Gastroesophageal sphincter (tissue), 4 donors: Measurements from ENCODE around the gene SOX6. TPM values are rescaled to one million over a fixed set of nuclear protein-coding genes. Genes with fewer than 3 reads are reported as not detected.

Source experiments
- ATAC-seq: fragments of 150-250 bp; one replicate; pipeline ENCODE4 v1.9.1; 2016; ENCODE audit warnings: mild to moderate bottlenecking, moderate library complexity
- H3K27ac ChIP-seq, 4 donors: fragments of 200-600 bp; sonication (generic) in 3 of 4; 1 replicate in 3 of 4; 2 replicates in 1 of 4; pipeline ENCODE4 v1.5.1; 2016 to 2019
- H3K27me3 ChIP-seq: fragments of 200-600 bp; sonication (generic); one replicate; pipeline ENCODE4 v1.5.1; 2019
- H3K36me3 ChIP-seq, 2 donors: fragments of 200-600 bp; sonication (generic); one replicate each; pipeline ENCODE4 v1.5.1; 2019; ENCODE audit warnings: control low read depth in 1 of 2
- H3K4me1 ChIP-seq, 3 donors: fragments of 200-600 bp; sonication (generic); 1 replicate in 2 of 3; 2 replicates in 1 of 3; pipeline ENCODE4 v1.5.1; 2016 to 2019; ENCODE audit warnings: control low read depth in 2 of 3
- H3K4me3 ChIP-seq, 2 donors: fragments of 200-600 bp; sonication (generic); one replicate each; pipeline ENCODE4 v1.5.1; 2019; ENCODE audit warnings: mild to moderate bottlenecking in 1 of 2, moderate library complexity in 1 of 2
- H3K9me3 ChIP-seq, 3 donors: fragments of 200-600 bp; sonication (generic); one replicate each; pipeline ENCODE4 v1.5.1; 2017 to 2019; ENCODE audit warnings: control low read depth in 2 of 3
- CTCF ChIP-seq, 4 experiments: fragments of 200-600 bp in 2 of 4; fragments of 450-650 bp in 2 of 4; sonication (generic) in 1 of 4; IDR thresholded peaks; one replicate each; pipeline ENCODE4 v1.5.1; 2017 to 2019; ENCODE audit warnings: antibody characterized with exemption in 4 of 4, mild to moderate bottlenecking in 2 of 4, moderate library complexity in 2 of 4
- EP300 ChIP-seq: sonication (generic); formaldehyde crosslinking; IDR thresholded peaks from one replicate; pipeline ENCODE4 v1.6.1; 2017; ENCODE audit warnings: antibody characterized with exemption, mild to moderate bottlenecking
- POLR2A ChIP-seq, 2 donors: fragments of 450-650 bp; IDR thresholded peaks; one replicate each; pipeline ENCODE4 v1.6.1; 2017; ENCODE audit warnings: antibody characterized with exemption in 2 of 2, mild to moderate bottlenecking in 2 of 2, moderate library complexity in 1 of 2
- POLR2AphosphoS5 ChIP-seq: sonication (generic); formaldehyde crosslinking; IDR thresholded peaks from one replicate; pipeline ENCODE4 v1.6.1; 2017; ENCODE audit warnings: antibody characterized with exemption
- WGBS, 2 donors: methylation state at CpG; one replicate each; pipeline ENCODE4 v1.1.5; 2018; ENCODE audit warnings: low coverage in 1 of 2; 5-methylcytosine and 5-hydroxymethylcytosine counted together
- total RNA-seq, 4 donors: library from RNA; depleted of rRNA; stranded (reverse); fragments of >200 nt; gene quantifications; one replicate each; pipeline ENCODE4 v1.1.0, GENCODE V29; 2016

The SOX6 gene
- total RNA-seq, 4 donors from 2014 or later: 1.2 to 21.9 (median 6.5) TPM

GRCh38 chr11:16011396-16011795 lies 344.9 kb downstream of the SOX6 start:
- TF ChIP-seq EP300: no peak
- TF ChIP-seq CTCF (IDR thresholded peaks at IDR 0.05): no peak
- no peak for TF ChIP-seq POLR2A (IDR thresholded peaks at IDR 0.05)
- TF ChIP-seq POLR2AphosphoS5: no peak
- H3K4me1 ChIP-seq: no peaks in the 10 kb centered on the region
- no peak for ATAC-seq

GRCh38 chr11:16009021-16009420 lies 347.3 kb downstream of the SOX6 start:
- Histone ChIP-seq H3K9me3 (no peaks in the 10 kb centered on the region), H3K36me3 (no peaks in the 10 kb centered on the region), H3K4me3 (no peak overlapping the region), H3K27me3 (no peaks in the 10 kb centered on the region), H3K4me1 (no peaks in the 10 kb centered on the region), H3K27ac (no peak overlapping the region)
- 100% methylated on average over 1 of the region's 1 CpG for WGBS, 2 donors
- ATAC-seq: no peak
- TF ChIP-seq POLR2A (IDR thresholded peaks at IDR 0.05) (no peak), POLR2AphosphoS5 (no peak), EP300 (no peak), CTCF (IDR thresholded peaks at IDR 0.05) (no peak)

More at GRCh38 chr11:16011396-16011795, 344.9 kb downstream of the SOX6 start:
- Histone ChIP-seq H3K4me3 (no peak overlapping the region), H3K27me3 (no peaks in the 10 kb centered on the region), H3K27ac (no peak overlapping the region), H3K9me3 (no peaks in the 10 kb centered on the region), H3K36me3 (no peaks in the 10 kb centered on the region)

- no peak overlapping the region for H3K27ac ChIP-seq
- TF ChIP-seq POLR2AphosphoS5 (no peak), EP300 (no peak), POLR2A (IDR thresholded peaks at IDR 0.05) (no peak), CTCF (IDR thresholded peaks at IDR 0.05) (no peak)
- no peaks in the 10 kb centered on the region for H3K27me3 ChIP-seq
- no peak overlapping the region for H3K4me3 ChIP-seq
- no peak for ATAC-seq
- peaks cover 0 to under 1% (median 0%) of the 10 kb centered on the region in 3 donors for H3K4me1 ChIP-seq
- H3K9me3 ChIP-seq: no peaks in the 10 kb centered on the region
- WGBS, 2 donors: 77 to 93% methylated on average over 3 of the region's 3 CpGs
- H3K36me3 ChIP-seq: no peaks in the 10 kb centered on the region
Observed at GRCh38 chr11:16007514-16007913, 348.8 kb downstream of the SOX6 start.

- no peaks in the 10 kb centered on the region for H3K9me3 ChIP-seq
- no peak for ATAC-seq
- H3K4me3 ChIP-seq: no peak overlapping the region
- no peaks in the 10 kb centered on the region for H3K27me3 ChIP-seq
- 100% methylated on average over 1 of the region's 1 CpG; no CpG with 5 or more reads in 1 of the 2 donors for WGBS, 2 donors
- H3K36me3 ChIP-seq: no peaks in the 10 kb centered on the region
- TF ChIP-seq EP300: no peak
- no peak for TF ChIP-seq CTCF (IDR thresholded peaks at IDR 0.05)
- no peak for TF ChIP-seq POLR2A (IDR thresholded peaks at IDR 0.05)
- TF ChIP-seq POLR2AphosphoS5: no peak
- H3K27ac ChIP-seq: no peak overlapping the region
- H3K4me1 ChIP-seq: peaks cover 0 to 11% (median 0%) of the 10 kb centered on the region in 3 donors
Observed at GRCh38 chr11:16002942-16003341, 353.4 kb downstream of the SOX6 start.

GRCh38 chr11:16001899-16002426 lies 354.4 kb downstream of the SOX6 start:
- H3K36me3 ChIP-seq: no peaks in the 10 kb centered on the region
- TF ChIP-seq POLR2AphosphoS5 (no peak), POLR2A (IDR thresholded peaks at IDR 0.05) (no peak), EP300 (no peak), CTCF (IDR thresholded peaks at IDR 0.05) (no peak)
- H3K9me3 ChIP-seq: no peaks in the 10 kb centered on the region
- ATAC-seq: no peak
- H3K27me3 ChIP-seq: no peaks in the 10 kb centered on the region
- no peak overlapping the region for H3K4me3 ChIP-seq
- H3K27ac ChIP-seq: no peak overlapping the region
- 62 to 68% methylated on average over 4 of the region's 4 CpGs for WGBS, 2 donors
- peaks cover 0 to 11% (median 0%) of the 10 kb centered on the region in 3 donors for H3K4me1 ChIP-seq
